Ascending aorta (tissue), 2 donors: ENCODE results near the gene SHISA7. TPM values are rescaled to one million over a fixed set of nuclear protein-coding genes. Genes with fewer than 3 reads are reported as not detected.
"Not testable (repeated sequence)": the region's sequence is repeated elsewhere in the genome, so short reads cannot be mapped to it uniquely, and the experiment has no call there.

ENCODE experiments used
- DNase-seq, 2 donors: peaks; one replicate each; pipeline ENCODE4 v3.0.0-alpha.2; 2019; ENCODE audit warnings: low spot score in 2 of 2
- H3K27ac ChIP-seq, 2 donors: fragments of 200-600 bp; sonication (generic); one replicate each; pipeline ENCODE4 v1.5.1; 2016 to 2017; ENCODE audit warnings: mild to moderate bottlenecking in 1 of 2
- H3K27me3 ChIP-seq: fragments of 200-600 bp; sonication (generic); one replicate; pipeline ENCODE4 v1.5.1; 2017
- H3K36me3 ChIP-seq, 2 donors: fragments of 200-600 bp; sonication (generic); one replicate each; pipeline ENCODE4 v1.5.1; 2016
- H3K4me1 ChIP-seq, 2 donors: fragments of 200-600 bp; sonication (generic); one replicate each; pipeline ENCODE4 v1.5.1; 2016 to 2017; ENCODE audit warnings: mild to moderate bottlenecking in 1 of 2
- H3K4me3 ChIP-seq, 2 donors: fragments of 200-600 bp; sonication (generic); one replicate each; pipeline ENCODE4 v1.5.1; 2016 to 2017; ENCODE audit warnings: mild to moderate bottlenecking in 1 of 2
- H3K9me3 ChIP-seq, 2 donors: fragments of 200-600 bp; sonication (generic); one replicate each; pipeline ENCODE4 v1.5.1; 2016
- intact Hi-C: fragments of 100-400 bp; cut with DNase I; formaldehyde crosslinking; loops from one replicate; pipeline ENCODE4 v1.15.1; 2023
- total RNA-seq: library from RNA; depleted of rRNA; stranded (reverse); fragments of >200 nt; gene quantifications from one replicate; pipeline ENCODE4 v1.1.0, GENCODE V29; 2016
- TF ChIP-seq, protein P1 (sequence below), 3 experiments: fragments of 200-600 bp in 2 of 3; fragments of 450-650 bp in 1 of 3; sonication (generic) in 2 of 3; IDR thresholded peaks; one replicate each; pipeline ENCODE4 v1.5.1; 2016 to 2019; ENCODE audit warnings: antibody characterized with exemption in 3 of 3, mild to moderate bottlenecking in 1 of 3, moderate library complexity in 1 of 3

SHISA7 gene
- total RNA-seq, 1 donor from 2014 or later, result 0.85 TPM

DNA sequence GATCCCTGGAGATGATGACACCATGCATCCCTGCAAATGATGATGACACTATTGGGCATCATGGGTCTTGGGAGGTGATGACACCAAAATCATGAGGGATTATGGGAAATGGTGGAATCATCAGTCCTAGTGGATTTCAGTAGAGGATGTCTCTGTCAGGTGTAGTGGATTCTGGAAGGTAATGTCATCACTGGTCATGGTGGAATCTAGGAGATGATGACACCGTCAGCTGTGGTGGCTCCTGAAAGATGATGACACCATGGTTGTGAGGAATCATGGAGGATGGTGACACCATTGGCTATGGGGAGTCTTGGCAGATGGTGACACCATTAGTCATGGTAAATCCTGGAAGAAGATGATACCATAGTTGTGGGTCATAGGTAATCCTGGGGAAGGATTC, 11.9 kb downstream of the SHISA7 start:
- Histone ChIP-seq H3K27ac (no peak overlapping the region), H3K9me3 (no peaks in the 10 kb centered on the region), H3K27me3 (peaks cover 10% of the 10 kb centered on the region), H3K36me3 (no peaks in the 10 kb centered on the region), H3K4me3 (no peak overlapping the region), H3K4me1 (no peaks in the 10 kb centered on the region)
- intact Hi-C loops, result no loop called here
- TF ChIP-seq, protein P1, sequence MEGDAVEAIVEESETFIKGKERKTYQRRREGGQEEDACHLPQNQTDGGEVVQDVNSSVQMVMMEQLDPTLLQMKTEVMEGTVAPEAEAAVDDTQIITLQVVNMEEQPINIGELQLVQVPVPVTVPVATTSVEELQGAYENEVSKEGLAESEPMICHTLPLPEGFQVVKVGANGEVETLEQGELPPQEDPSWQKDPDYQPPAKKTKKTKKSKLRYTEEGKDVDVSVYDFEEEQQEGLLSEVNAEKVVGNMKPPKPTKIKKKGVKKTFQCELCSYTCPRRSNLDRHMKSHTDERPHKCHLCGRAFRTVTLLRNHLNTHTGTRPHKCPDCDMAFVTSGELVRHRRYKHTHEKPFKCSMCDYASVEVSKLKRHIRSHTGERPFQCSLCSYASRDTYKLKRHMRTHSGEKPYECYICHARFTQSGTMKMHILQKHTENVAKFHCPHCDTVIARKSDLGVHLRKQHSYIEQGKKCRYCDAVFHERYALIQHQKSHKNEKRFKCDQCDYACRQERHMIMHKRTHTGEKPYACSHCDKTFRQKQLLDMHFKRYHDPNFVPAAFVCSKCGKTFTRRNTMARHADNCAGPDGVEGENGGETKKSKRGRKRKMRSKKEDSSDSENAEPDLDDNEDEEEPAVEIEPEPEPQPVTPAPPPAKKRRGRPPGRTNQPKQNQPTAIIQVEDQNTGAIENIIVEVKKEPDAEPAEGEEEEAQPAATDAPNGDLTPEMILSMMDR (IDR thresholded peaks at IDR 0.05), result no peak
- no peak for DNase-seq

DNA sequence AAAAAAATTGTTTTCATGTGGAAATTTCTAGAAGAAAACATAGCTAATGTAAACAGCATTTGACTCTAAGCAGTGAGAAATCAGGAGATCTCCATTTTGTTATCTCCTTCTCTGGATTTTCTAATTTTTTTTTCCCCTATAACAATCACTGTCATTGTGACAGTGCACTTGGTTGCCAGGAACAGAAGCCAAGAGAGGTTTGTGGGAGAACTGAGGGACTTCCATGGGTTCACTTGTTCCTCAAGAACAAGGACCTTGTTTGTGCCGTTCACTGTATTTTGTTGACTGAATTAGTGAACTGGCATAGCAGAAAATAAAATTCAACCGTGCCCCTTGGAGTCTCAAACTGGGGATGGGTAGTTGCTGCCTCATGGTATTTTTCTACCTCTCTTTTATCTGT, 17.1 kb downstream of the SHISA7 start:
- intact Hi-C loops, result no loop called here
- no peak overlapping the region for H3K27ac ChIP-seq
- H3K4me1 ChIP-seq, result no peaks in the 10 kb centered on the region
- TF ChIP-seq, protein P1 (IDR thresholded peaks at IDR 0.05), result no peak
- H3K9me3 ChIP-seq, result no peaks in the 10 kb centered on the region
- no peaks in the 10 kb centered on the region for H3K27me3 ChIP-seq
- H3K36me3 ChIP-seq, result no peaks in the 10 kb centered on the region
- DNase-seq, result no peak
- H3K4me3 ChIP-seq, result no peak overlapping the region

DNA sequence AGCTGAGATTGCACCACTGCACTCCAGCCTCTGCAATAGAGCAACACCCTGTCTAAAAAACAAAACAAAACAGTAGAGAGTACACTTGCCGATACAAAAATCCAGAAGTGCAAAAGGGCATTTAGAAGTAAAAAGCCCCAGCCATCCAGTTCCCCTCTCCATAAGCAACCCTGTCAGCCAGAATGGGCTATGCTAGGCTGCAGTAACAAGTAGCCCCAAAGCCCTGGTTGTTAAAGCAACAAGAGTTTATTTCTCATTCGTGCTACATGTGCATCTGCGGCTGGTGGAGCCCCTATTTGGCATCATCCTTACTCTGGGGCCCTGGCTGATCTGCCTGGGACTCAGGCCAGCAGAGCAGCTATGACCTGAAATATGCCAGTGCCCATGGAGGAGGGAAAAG, 18.6 kb downstream of the SHISA7 start:
- DNase-seq, result no peak
- Histone ChIP-seq H3K27me3 (no peaks in the 10 kb centered on the region), H3K9me3 (no peaks in the 10 kb centered on the region), H3K4me1 (no peaks in the 10 kb centered on the region), H3K36me3 (no peaks in the 10 kb centered on the region), H3K4me3 (no peak overlapping the region), H3K27ac (no peak overlapping the region)
- intact Hi-C loops, result no loop called here
- TF ChIP-seq, protein P1 (IDR thresholded peaks at IDR 0.05), result no peak

DNA sequence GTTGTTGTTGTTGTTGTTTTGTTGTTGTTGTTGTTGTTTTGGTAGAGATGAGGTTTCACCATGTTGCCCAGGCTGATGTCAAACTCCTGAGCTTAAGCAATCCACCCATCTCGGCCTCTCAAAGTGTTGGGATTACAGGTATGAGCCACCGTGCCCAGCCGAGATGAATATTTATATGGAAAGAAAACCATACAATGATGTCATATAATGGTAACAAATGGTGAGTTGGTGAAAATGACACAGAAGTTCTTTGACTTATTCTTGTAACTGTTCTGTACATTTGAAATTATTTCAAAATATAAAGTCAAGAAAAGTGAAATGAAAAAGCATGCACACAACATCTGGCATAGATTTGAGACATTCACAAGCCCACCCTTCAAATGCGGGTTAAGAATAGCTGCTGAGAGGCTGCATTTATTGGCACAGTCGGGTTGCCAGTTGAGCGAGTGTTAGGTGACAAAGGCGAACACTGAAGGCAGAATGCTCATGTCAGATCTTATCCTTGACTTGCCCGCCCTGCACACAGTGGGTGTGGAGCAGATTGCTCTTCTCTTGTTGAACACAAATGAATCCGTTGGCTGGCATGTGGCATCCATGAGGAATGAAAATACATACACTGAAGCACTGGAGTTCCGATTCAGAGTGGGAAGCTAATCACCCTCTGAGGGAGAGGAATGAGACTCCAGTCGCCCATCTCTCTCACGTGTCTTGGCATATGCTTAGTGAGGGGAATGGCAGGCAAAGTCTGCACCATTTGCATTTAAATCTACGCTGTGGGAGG, 19.7 kb downstream of the SHISA7 start:
- no peak for DNase-seq
- Histone ChIP-seq H3K4me1 (no peaks in the 10 kb centered on the region), H3K36me3 (no peaks in the 10 kb centered on the region), H3K27ac (no peak overlapping the region), H3K4me3 (no peak overlapping the region), H3K9me3 (no peaks in the 10 kb centered on the region), H3K27me3 (no peaks in the 10 kb centered on the region)
- TF ChIP-seq, protein P1 (IDR thresholded peaks at IDR 0.05), result no peak
- intact Hi-C loops, result no loop called here

DNA sequence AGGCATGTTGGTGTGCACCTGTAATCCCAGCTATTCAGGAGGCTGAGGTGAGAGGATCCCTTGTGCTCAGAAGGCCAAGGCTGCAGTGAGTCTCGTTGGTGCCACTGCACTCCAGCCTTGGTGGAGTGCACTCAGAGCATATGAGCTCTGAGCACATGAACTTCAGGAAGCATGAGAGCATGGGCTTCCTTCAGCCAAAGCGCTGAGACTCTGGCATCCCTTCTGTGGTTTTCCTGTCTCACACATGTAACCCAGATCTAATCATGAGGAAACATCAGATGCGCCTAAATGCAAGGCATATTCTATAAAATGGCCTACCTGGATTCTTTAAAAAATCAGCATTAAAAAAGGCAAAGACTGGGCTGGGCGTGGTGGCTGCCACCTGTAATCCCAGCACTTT, 21.8 kb downstream of the SHISA7 start:
- H3K27me3 ChIP-seq, H3K27ac ChIP-seq, intact Hi-C loops, H3K4me1 ChIP-seq, H3K9me3 ChIP-seq, DNase-seq, H3K4me3 ChIP-seq, H3K36me3 ChIP-seq: not testable (repeated sequence)

DNA sequence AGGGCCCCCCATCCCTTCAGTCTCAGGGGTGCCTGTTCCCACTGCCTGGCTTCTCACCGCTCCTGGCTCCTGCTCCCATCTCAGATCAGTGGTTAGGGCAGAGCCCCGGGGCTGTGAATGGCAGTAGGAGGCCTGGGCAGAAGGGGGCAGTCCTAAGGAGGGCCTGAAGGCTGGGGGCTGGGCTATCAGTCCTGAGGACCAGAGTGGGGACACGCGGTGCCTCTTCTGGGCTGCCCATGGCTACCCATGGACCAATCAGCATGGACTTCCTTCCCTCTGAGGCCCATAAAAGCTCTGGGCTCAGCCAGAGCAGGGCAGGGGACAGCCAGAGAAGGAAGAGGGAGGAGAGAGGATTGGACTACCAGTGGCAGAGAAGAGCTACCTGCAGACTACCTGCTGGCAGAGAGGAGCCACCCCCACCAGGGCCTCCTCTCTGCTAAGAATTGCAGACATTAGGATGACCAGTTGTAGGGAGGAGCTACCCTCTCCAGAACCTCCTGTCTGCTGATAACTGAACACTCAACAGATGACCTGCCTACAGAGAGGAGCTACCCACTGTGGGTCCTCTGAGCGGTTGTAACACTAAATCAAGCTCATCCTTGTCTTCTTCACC, 23.4 kb downstream of the SHISA7 start:
- intact Hi-C loops, result loop anchor here (5.0 kb wide), 1 partner anchor 277 kb away; no protein-coding TSS in a partner anchor
- Histone ChIP-seq H3K4me1 (no peaks in the 10 kb centered on the region), H3K4me3 (no peak overlapping the region), H3K36me3 (no peaks in the 10 kb centered on the region), H3K27ac (no peak overlapping the region), H3K27me3 (no peaks in the 10 kb centered on the region), H3K9me3 (no peaks in the 10 kb centered on the region)
- TF ChIP-seq, protein P1 (IDR thresholded peaks at IDR 0.05), result no peak
- DNase-seq, result no peak
